GM18870 (cell line): Measurements from ENCODE around the gene FBXL17.

Source experiments
- ATAC-seq: cut with Tn5 transposase; IDR thresholded peaks from one replicate; pipeline ENCODE4 v1.9.1; 2021; ENCODE audit warnings: moderate library complexity; ENCODE audit not compliant: unreplicated experiment

The FBXL17 gene

GRCh38 chr5:108255468-108255867 is 126.4 kb downstream of the FBXL17 start:
- no peak for ATAC-seq

GRCh38 chr5:108251350-108251749 is 130.5 kb downstream of the FBXL17 start:
- no peak for ATAC-seq

- ATAC-seq = no peak
These were observed 132.0 kb downstream of the FBXL17 start for GRCh38 chr5:108249785-108250426.

- ATAC-seq = no peak
These were observed 132.7 kb downstream of the FBXL17 start for GRCh38 chr5:108249095-108249784.

- no peak for ATAC-seq
These were observed 142.7 kb downstream of the FBXL17 start for GRCh38 chr5:108238936-108239887.

- ATAC-seq = no peak
These were observed 143.4 kb downstream of the FBXL17 start for GRCh38 chr5:108238461-108238860.

GRCh38 chr5:108233617-108234155 is 148.2 kb downstream of the FBXL17 start:
- ATAC-seq = no peak

- no peak for ATAC-seq
These were observed 149.1 kb downstream of the FBXL17 start for GRCh38 chr5:108232805-108233204.

- ATAC-seq = no peak
These were observed 159.9 kb downstream of the FBXL17 start for GRCh38 chr5:108222011-108222410.

- no peak for ATAC-seq
These were observed 161.1 kb downstream of the FBXL17 start for GRCh38 chr5:108220834-108221233.

- no peak for ATAC-seq
These were observed 165.0 kb downstream of the FBXL17 start for GRCh38 chr5:108216890-108217289.

GRCh38 chr5:108214857-108215256 is 167.0 kb downstream of the FBXL17 start:
- no peak for ATAC-seq

- no peak for ATAC-seq
These were observed 169.0 kb downstream of the FBXL17 start for GRCh38 chr5:108212775-108213346.

- ATAC-seq = no peak
These were observed 175.2 kb downstream of the FBXL17 start for GRCh38 chr5:108206707-108207106.

- no peak for ATAC-seq
These were observed 180.2 kb downstream of the FBXL17 start for GRCh38 chr5:108201721-108202120.

GRCh38 chr5:108196276-108196675 is 185.6 kb downstream of the FBXL17 start:
- no peak for ATAC-seq

GRCh38 chr5:108193021-108193795 is 188.7 kb downstream of the FBXL17 start:
- no peak for ATAC-seq

GRCh38 chr5:108184940-108185339 is 197.0 kb downstream of the FBXL17 start:
- ATAC-seq = no peak

GRCh38 chr5:108181975-108182374 is 199.9 kb downstream of the FBXL17 start:
- ATAC-seq = no peak

- no peak for ATAC-seq
These were observed 207.6 kb downstream of the FBXL17 start for GRCh38 chr5:108174286-108174685.
